ENCODE measurements around the gene HELZ. TPM values are rescaled to one million over a fixed set of nuclear protein-coding genes. Genes with fewer than 3 reads are reported as not detected.

Gene HELZ
- total RNA-seq, 1 donor from 2014 or later, result 63.5 TPM

GRCh38 chr17:67040652-67041051, 204.3 kb downstream of the HELZ start:
- Mint-ChIP-seq H3K4me3 (ENCODE audit: unreplicated experiment) (no peak overlapping the region), H3K4me1 (ENCODE audit: unreplicated experiment) (no peaks in the 10 kb centered on the region), H3K27me3 (ENCODE audit: unreplicated experiment) (peaks cover 3% of the 10 kb centered on the region), H3K27ac (ENCODE audit: unreplicated experiment) (no peak overlapping the region), H3K9me3 (ENCODE audit: unreplicated experiment) (no peaks in the 10 kb centered on the region), H3K36me3 (ENCODE audit: unreplicated experiment) (no peaks in the 10 kb centered on the region)
- no peak for DNase-seq (ENCODE audit: extremely low spot score, unreplicated experiment)
- TF ChIP-seq, protein P1, sequence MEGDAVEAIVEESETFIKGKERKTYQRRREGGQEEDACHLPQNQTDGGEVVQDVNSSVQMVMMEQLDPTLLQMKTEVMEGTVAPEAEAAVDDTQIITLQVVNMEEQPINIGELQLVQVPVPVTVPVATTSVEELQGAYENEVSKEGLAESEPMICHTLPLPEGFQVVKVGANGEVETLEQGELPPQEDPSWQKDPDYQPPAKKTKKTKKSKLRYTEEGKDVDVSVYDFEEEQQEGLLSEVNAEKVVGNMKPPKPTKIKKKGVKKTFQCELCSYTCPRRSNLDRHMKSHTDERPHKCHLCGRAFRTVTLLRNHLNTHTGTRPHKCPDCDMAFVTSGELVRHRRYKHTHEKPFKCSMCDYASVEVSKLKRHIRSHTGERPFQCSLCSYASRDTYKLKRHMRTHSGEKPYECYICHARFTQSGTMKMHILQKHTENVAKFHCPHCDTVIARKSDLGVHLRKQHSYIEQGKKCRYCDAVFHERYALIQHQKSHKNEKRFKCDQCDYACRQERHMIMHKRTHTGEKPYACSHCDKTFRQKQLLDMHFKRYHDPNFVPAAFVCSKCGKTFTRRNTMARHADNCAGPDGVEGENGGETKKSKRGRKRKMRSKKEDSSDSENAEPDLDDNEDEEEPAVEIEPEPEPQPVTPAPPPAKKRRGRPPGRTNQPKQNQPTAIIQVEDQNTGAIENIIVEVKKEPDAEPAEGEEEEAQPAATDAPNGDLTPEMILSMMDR (IDR thresholded peaks at IDR 0.05), result no peak

GRCh38 chr17:67038861-67039365, 206.1 kb downstream of the HELZ start:
- H3K36me3 Mint-ChIP-seq (ENCODE audit: unreplicated experiment), result no peaks in the 10 kb centered on the region
- H3K4me3 Mint-ChIP-seq (ENCODE audit: unreplicated experiment), result no peak overlapping the region
- H3K9me3 Mint-ChIP-seq (ENCODE audit: unreplicated experiment), result no peaks in the 10 kb centered on the region
- no peaks in the 10 kb centered on the region for H3K4me1 Mint-ChIP-seq (ENCODE audit: unreplicated experiment)
- peaks cover 2% of the 10 kb centered on the region for H3K27me3 Mint-ChIP-seq (ENCODE audit: unreplicated experiment)
- TF ChIP-seq, protein P1 (IDR thresholded peaks at IDR 0.05), result no peak
- DNase-seq (ENCODE audit: extremely low spot score, unreplicated experiment), result no peak
- H3K27ac Mint-ChIP-seq (ENCODE audit: unreplicated experiment), result no peak overlapping the region

DNA sequence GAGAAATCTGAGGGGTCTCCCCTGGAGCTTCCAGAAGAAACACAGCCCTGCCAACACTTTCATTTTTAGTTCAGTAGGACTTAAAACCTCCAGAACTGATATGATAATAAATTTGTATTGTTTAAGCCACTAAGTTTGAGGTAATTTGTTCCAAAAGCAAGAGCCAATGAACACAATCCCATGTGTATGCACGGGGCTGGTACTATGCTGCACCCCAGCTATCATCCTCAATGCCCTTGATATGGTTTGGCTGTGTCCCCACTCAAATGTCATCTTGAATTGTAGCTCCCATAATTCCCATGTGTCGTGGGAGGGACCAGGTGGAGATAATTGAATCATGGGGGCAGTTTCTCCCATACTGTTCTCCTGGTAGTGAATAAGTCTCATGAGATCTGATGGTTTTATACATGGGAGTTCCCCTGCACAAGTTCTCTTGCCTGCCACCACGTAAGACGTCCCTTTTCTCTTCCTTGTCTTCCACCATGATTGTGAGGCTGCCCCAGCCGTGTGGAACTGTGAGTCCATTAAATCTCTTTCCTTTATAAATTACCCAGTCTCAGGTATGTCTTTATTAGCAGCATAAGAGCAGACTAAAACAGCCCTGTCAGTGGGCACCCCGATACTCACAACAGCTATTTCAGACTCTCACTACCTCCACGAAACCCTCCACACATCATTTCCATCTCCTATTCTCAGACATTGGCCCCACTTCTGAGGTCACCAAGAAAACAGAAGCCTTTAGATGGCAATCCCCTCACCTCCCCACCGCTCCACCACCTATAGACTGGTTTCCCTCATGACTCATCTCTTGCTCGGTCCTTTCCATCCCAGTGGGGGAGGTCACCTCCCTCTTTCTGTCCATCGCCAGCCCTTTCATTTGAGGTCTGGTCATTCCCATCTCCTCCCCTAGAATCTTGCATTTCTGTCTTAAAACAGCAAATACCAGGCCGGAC, 209.6 kb downstream of the HELZ start:
- no peaks in the 10 kb centered on the region for H3K9me3 Mint-ChIP-seq (ENCODE audit: unreplicated experiment)
- H3K36me3 Mint-ChIP-seq (ENCODE audit: unreplicated experiment), result no peaks in the 10 kb centered on the region
- H3K27ac Mint-ChIP-seq (ENCODE audit: unreplicated experiment), result no peak overlapping the region
- no peak for DNase-seq (ENCODE audit: extremely low spot score, unreplicated experiment)
- no peaks in the 10 kb centered on the region for H3K27me3 Mint-ChIP-seq (ENCODE audit: unreplicated experiment)
- no peaks in the 10 kb centered on the region for H3K4me1 Mint-ChIP-seq (ENCODE audit: unreplicated experiment)
- TF ChIP-seq, protein P1 (IDR thresholded peaks at IDR 0.05), result no peak
- no peak overlapping the region for H3K4me3 Mint-ChIP-seq (ENCODE audit: unreplicated experiment)

GRCh38 chr17:67033613-67034012, 211.4 kb downstream of the HELZ start:
- Mint-ChIP-seq H3K9me3 (ENCODE audit: unreplicated experiment) (no peaks in the 10 kb centered on the region), H3K36me3 (ENCODE audit: unreplicated experiment) (no peaks in the 10 kb centered on the region), H3K4me1 (ENCODE audit: unreplicated experiment) (no peaks in the 10 kb centered on the region), H3K27ac (ENCODE audit: unreplicated experiment) (no peak overlapping the region), H3K4me3 (ENCODE audit: unreplicated experiment) (no peak overlapping the region), H3K27me3 (ENCODE audit: unreplicated experiment) (no peaks in the 10 kb centered on the region)
- no peak for DNase-seq (ENCODE audit: extremely low spot score, unreplicated experiment)
- TF ChIP-seq, protein P1 (IDR thresholded peaks at IDR 0.05), result no peak

GRCh38 chr17:67032985-67033384, 212.0 kb downstream of the HELZ start:
- H3K36me3 Mint-ChIP-seq (ENCODE audit: unreplicated experiment), result no peaks in the 10 kb centered on the region
- TF ChIP-seq, protein P1 (IDR thresholded peaks at IDR 0.05), result no peak
- no peak overlapping the region for H3K4me3 Mint-ChIP-seq (ENCODE audit: unreplicated experiment)
- no peaks in the 10 kb centered on the region for H3K4me1 Mint-ChIP-seq (ENCODE audit: unreplicated experiment)
- no peaks in the 10 kb centered on the region for H3K27me3 Mint-ChIP-seq (ENCODE audit: unreplicated experiment)
- H3K9me3 Mint-ChIP-seq (ENCODE audit: unreplicated experiment), result no peaks in the 10 kb centered on the region
- DNase-seq (ENCODE audit: extremely low spot score, unreplicated experiment), result no peak
- no peak overlapping the region for H3K27ac Mint-ChIP-seq (ENCODE audit: unreplicated experiment)

Data from osteocyte (in vitro differentiated cells).